Loucy (cell line): ENCODE results near the gene C20orf204.

Experiments
- H2AFZ ChIP-seq: fragments of 200-600 bp; sonication (generic); 2 replicates; pipeline ENCODE4 v1.6.0; 2016; ENCODE audit warnings: antibody characterized with exemption, mild to moderate bottlenecking, low read length, moderate library complexity
- H3F3A ChIP-seq: fragments of 200-600 bp; 2 replicates; pipeline ENCODE4 v1.6.0; 2016; ENCODE audit warnings: antibody characterized with exemption, low read depth, mild to moderate bottlenecking
- H3K27me3 ChIP-seq: fragments of 200-600 bp; sonication (generic); 2 replicates; pipeline ENCODE4 v1.6.1; 2014; ENCODE audit warnings: low read length, mild to moderate bottlenecking; ENCODE audit not compliant: insufficient read depth, poor library complexity, severe bottlenecking
- H3K36me3 ChIP-seq: fragments of 200-600 bp; sonication (generic); 2 replicates; pipeline ENCODE4 v1.6.1; 2016; ENCODE audit warnings: low read length; ENCODE audit not compliant: insufficient read depth
- H3K4me1 ChIP-seq: fragments of 200-600 bp; sonication (generic); 2 replicates; pipeline ENCODE4 v1.5.1; 2014; ENCODE audit warnings: low read length, mild to moderate bottlenecking; ENCODE audit not compliant: insufficient read depth, poor library complexity, severe bottlenecking
- H3K4me2 ChIP-seq: fragments of 200-600 bp; sonication (generic); 2 replicates; pipeline ENCODE4 v1.6.0; 2014; ENCODE audit warnings: antibody characterized with exemption, low read length, low read depth, mild to moderate bottlenecking; ENCODE audit not compliant: poor library complexity, severe bottlenecking
- H3K4me3 ChIP-seq: fragments of 200-600 bp; sonication (generic); 2 replicates; pipeline ENCODE4 v1.5.1; 2014; ENCODE audit warnings: low read length, mild to moderate bottlenecking, mixed read lengths; ENCODE audit not compliant: poor library complexity, severe bottlenecking
- H3K79me2 ChIP-seq: fragments of 200-600 bp; sonication (generic); 2 replicates; pipeline ENCODE4 v1.6.1; 2014; ENCODE audit warnings: low read length; ENCODE audit not compliant: insufficient read depth
- H3K9ac ChIP-seq: fragments of 200-600 bp; sonication (generic); 2 replicates; pipeline ENCODE4 v1.6.0; 2014; ENCODE audit warnings: mild to moderate bottlenecking, low read depth, low read length, moderate library complexity; ENCODE audit not compliant: poor library complexity, severe bottlenecking
- H3K9me2 ChIP-seq: fragments of 200-600 bp; sonication (generic); replicated peaks from 2 replicates; pipeline ENCODE4 v1.6.1; 2016; ENCODE audit warnings: low read depth, low read length, mixed read lengths
- H3K9me3 ChIP-seq: fragments of 200-600 bp; sonication (generic); 2 replicates; pipeline ENCODE4 v1.6.1; 2014; ENCODE audit warnings: mild to moderate bottlenecking, antibody characterized with exemption, low read length, low read depth; ENCODE audit not compliant: insufficient read depth
- H4K20me1 ChIP-seq: fragments of 200-600 bp; sonication (generic); 2 replicates; pipeline ENCODE4 v1.6.0; 2014; ENCODE audit warnings: antibody characterized with exemption, low read length, mild to moderate bottlenecking; ENCODE audit not compliant: insufficient read depth, poor library complexity, severe bottlenecking
- CTCF ChIP-seq: fragments of 200-600 bp; sonication (generic); conservative IDR thresholded peaks from 2 replicates; pipeline ENCODE4 v1.5.1; 2014; ENCODE audit warnings: mild to moderate bottlenecking, antibody characterized with exemption, low read length
- EZH2phosphoT487 ChIP-seq: fragments of 200-600 bp; IDR thresholded peaks from 2 replicates; pipeline ENCODE4 v1.6.1; 2018; ENCODE audit warnings: antibody characterized with exemption, mild to moderate bottlenecking, moderate library complexity, borderline replicate concordance

Gene C20orf204

GRCh38 chr20:64003960-64004725, 31.8 kb upstream of the C20orf204 start:
- Histone ChIP-seq H3K27me3 (no peaks in the 10 kb centered on the region), H3K4me3 (no peak overlapping the region), H3K4me2 (no peak overlapping the region), H3K36me3 (peaks cover 69% of the 10 kb centered on the region; the same call in 1 of the 2 replicates), H3K79me2 (peaks cover 12% of the 10 kb centered on the region; the same call in 1 of the 2 replicates), H3F3A (no peaks in the 10 kb centered on the region), H3K9me3 (no peaks in the 10 kb centered on the region), H2AFZ (no peak overlapping the region), H3K4me1 (peaks cover 15% of the 10 kb centered on the region), H3K9me2 (no peaks in the 10 kb centered on the region), H3K9ac (no peak overlapping the region), H4K20me1 (peaks cover under 1% of the 10 kb centered on the region)
- TF ChIP-seq EZH2phosphoT487: no peak
- TF ChIP-seq CTCF: no peak

GRCh38 chr20:64005394-64005793, 30.6 kb upstream of the C20orf204 start:
- no peak for TF ChIP-seq CTCF
- no peak for TF ChIP-seq EZH2phosphoT487
- H2AFZ ChIP-seq: no peak overlapping the region
- H3K9me2 ChIP-seq: no peaks in the 10 kb centered on the region
- no peak overlapping the region for H3K4me3 ChIP-seq
- H3K9me3 ChIP-seq: no peaks in the 10 kb centered on the region
- peaks cover 26% of the 10 kb centered on the region for H3K4me1 ChIP-seq
- no peak overlapping the region for H3K9ac ChIP-seq
- peaks cover 3% of the 10 kb centered on the region for H4K20me1 ChIP-seq
- H3K79me2 ChIP-seq: peaks cover 14% of the 10 kb centered on the region; the same call in 1 of the 2 replicates
- H3K36me3 ChIP-seq: peaks cover 63% of the 10 kb centered on the region; the same call in 1 of the 2 replicates
- no peak overlapping the region for H3K4me2 ChIP-seq
- H3K27me3 ChIP-seq: no peaks in the 10 kb centered on the region
- H3F3A ChIP-seq: no peaks in the 10 kb centered on the region

DNA sequence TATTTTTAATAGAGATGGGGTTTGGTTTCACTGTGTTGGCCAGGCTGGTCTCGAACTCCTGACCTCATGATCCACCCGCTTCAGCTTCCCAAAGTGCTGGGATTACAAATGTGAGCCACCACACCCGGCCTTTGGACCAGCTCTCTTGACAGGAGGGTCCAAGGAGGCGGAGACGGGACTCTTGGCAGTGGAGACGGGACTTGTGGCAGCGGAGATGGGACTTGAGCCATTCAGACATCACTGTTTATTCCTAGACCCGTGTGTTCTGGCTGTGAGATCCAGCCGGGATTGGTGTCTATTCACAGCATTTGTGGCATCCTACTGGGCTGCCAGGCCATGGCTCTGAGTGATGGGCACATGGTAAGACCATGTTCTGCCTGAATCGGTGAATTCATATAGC, 29.5 kb upstream of the C20orf204 start:
- no peak overlapping the region for H3K9ac ChIP-seq

More for the DNA sequence above, 29.5 kb upstream of the C20orf204 start:
- H3K4me1 ChIP-seq: peaks cover 26% of the 10 kb centered on the region
- H3K9me3 ChIP-seq: no peaks in the 10 kb centered on the region
- no peak overlapping the region for H3K4me3 ChIP-seq
- H3F3A ChIP-seq: no peaks in the 10 kb centered on the region
- TF ChIP-seq EZH2phosphoT487: no peak
- no peak for TF ChIP-seq CTCF
- no peak overlapping the region for H2AFZ ChIP-seq
- no peaks in the 10 kb centered on the region for H3K27me3 ChIP-seq
- peaks cover 14% of the 10 kb centered on the region; the same call in 1 of the 2 replicates for H3K79me2 ChIP-seq
- H3K9me2 ChIP-seq: no peaks in the 10 kb centered on the region
- peaks cover 3% of the 10 kb centered on the region for H4K20me1 ChIP-seq
- H3K36me3 ChIP-seq: peaks cover 65% of the 10 kb centered on the region; the same call in 1 of the 2 replicates
- no peak overlapping the region for H3K4me2 ChIP-seq
